Left ventricle myocardium inferior (tissue), 1 donor: Measurements from ENCODE around the gene CASTOR1. TPM values are rescaled to one million over a fixed set of nuclear protein-coding genes. Genes with fewer than 3 reads are reported as not detected.

Source experiments
- DNase-seq: peaks from one replicate; pipeline ENCODE4 v3.0.0-alpha.2; 2020
- H3K27ac ChIP-seq: fragments of 200-600 bp; replicated peaks from 2 replicates; pipeline ENCODE4 v1.8.0; 2021
- H3K27me3 ChIP-seq: fragments of 200-600 bp; 2 replicates; pipeline ENCODE4 v1.8.0; 2021; ENCODE audit warnings: low read depth
- H3K36me3 ChIP-seq: fragments of 200-600 bp; 2 replicates; pipeline ENCODE4 v1.8.0; 2021
- H3K4me1 ChIP-seq: fragments of 200-600 bp; 2 replicates; pipeline ENCODE4 v1.8.0; 2021
- H3K4me3 ChIP-seq: fragments of 200-600 bp; 2 replicates; pipeline ENCODE4 v1.8.0; 2021; ENCODE audit warnings: mild to moderate bottlenecking, moderate library complexity
- H3K9me3 ChIP-seq: fragments of 200-600 bp; replicated peaks from 2 replicates; pipeline ENCODE4 v1.8.0; 2021
- CTCF ChIP-seq: fragments of 200-600 bp; IDR thresholded peaks from 2 replicates; pipeline ENCODE4 v1.8.0; 2021; ENCODE audit warnings: antibody characterized with exemption, mild to moderate bottlenecking, borderline replicate concordance
- intact Hi-C: fragments of 100-400 bp; cut with micrococcal nuclease; formaldehyde crosslinking; loops from one replicate; pipeline ENCODE4 v1.11.0; 2022
- total RNA-seq: library from RNA; stranded (reverse); fragmentation: NEBNext Ultra II Directional; extraction: Animal tissue kit (Norgen Biotek cat#: 25700); gene quantifications from one replicate; pipeline ENCODE4 v1.2.1, GENCODE V29; 2021
- donor health status: DM: no; HTN: yes; CAD: no; lungs with severe emphysema.

CASTOR1 gene
- total RNA-seq, 1 donor from 2014 or later, result 6.5 TPM

GRCh38 chr22:30296833-30297232 is 7.5 kb upstream of the CASTOR1 start:
- DNase-seq, result no peak
- TF ChIP-seq CTCF, result no peak
- peak overlapping the region; percentile 87 for H3K27ac ChIP-seq
- no peaks in the 10 kb centered on the region for H3K27me3 ChIP-seq
- H3K36me3 ChIP-seq, result peaks cover 88% of the 10 kb centered on the region
- no peaks in the 10 kb centered on the region for H3K9me3 ChIP-seq
- intact Hi-C loops, result no loop called here
- peaks cover 52% of the 10 kb centered on the region for H3K4me1 ChIP-seq
- H3K4me3 ChIP-seq, result no peak overlapping the region

- no peak overlapping the region for H3K27ac ChIP-seq
- DNase-seq, result no peak
- peaks cover 52% of the 10 kb centered on the region for H3K4me1 ChIP-seq
- TF ChIP-seq CTCF, result no peak
- no peaks in the 10 kb centered on the region for H3K27me3 ChIP-seq
- intact Hi-C loops, result no loop called here
- no peaks in the 10 kb centered on the region for H3K9me3 ChIP-seq
- peaks cover 88% of the 10 kb centered on the region for H3K36me3 ChIP-seq
- H3K4me3 ChIP-seq, result no peak overlapping the region
Measured at GRCh38 chr22:30296324-30296723, 7.0 kb upstream of the CASTOR1 start.

- H3K4me1 ChIP-seq, result peaks cover 52% of the 10 kb centered on the region
- no peak overlapping the region for H3K4me3 ChIP-seq
- no peaks in the 10 kb centered on the region for H3K9me3 ChIP-seq
- peaks cover 82% of the 10 kb centered on the region for H3K36me3 ChIP-seq
- no peak for TF ChIP-seq CTCF
- H3K27ac ChIP-seq, result peak overlapping the region; percentile 23
- intact Hi-C loops, result no loop called here
- H3K27me3 ChIP-seq, result no peaks in the 10 kb centered on the region
- no peak for DNase-seq
Measured at GRCh38 chr22:30295576-30295975, 6.3 kb upstream of the CASTOR1 start.

GRCh38 chr22:30294830-30295229 is 5.5 kb upstream of the CASTOR1 start:
- Histone ChIP-seq H3K4me1 (peaks cover 53% of the 10 kb centered on the region), H3K4me3 (no peak overlapping the region), H3K27ac (peak overlapping the region; percentile 30), H3K27me3 (no peaks in the 10 kb centered on the region), H3K9me3 (no peaks in the 10 kb centered on the region), H3K36me3 (peaks cover 78% of the 10 kb centered on the region)
- intact Hi-C loops, result no loop called here
- no peak for DNase-seq
- TF ChIP-seq CTCF, result no peak

GRCh38 chr22:30294066-30294465 is 4.8 kb upstream of the CASTOR1 start:
- H3K36me3 ChIP-seq, result peaks cover 72% of the 10 kb centered on the region
- no peak for DNase-seq
- no peak for TF ChIP-seq CTCF
- H3K9me3 ChIP-seq, result no peaks in the 10 kb centered on the region
- H3K4me1 ChIP-seq, result peaks cover 50% of the 10 kb centered on the region
- H3K27ac ChIP-seq, result no peak overlapping the region
- no peak overlapping the region for H3K4me3 ChIP-seq
- intact Hi-C loops, result no loop called here
- no peaks in the 10 kb centered on the region for H3K27me3 ChIP-seq

- intact Hi-C loops, result no loop called here
- no peak for DNase-seq
- peaks cover 50% of the 10 kb centered on the region for H3K4me1 ChIP-seq
- peaks cover 62% of the 10 kb centered on the region for H3K36me3 ChIP-seq
- no peaks in the 10 kb centered on the region for H3K27me3 ChIP-seq
- H3K9me3 ChIP-seq, result no peaks in the 10 kb centered on the region
- TF ChIP-seq CTCF, result no peak
- peak overlapping the region; percentile 96 for H3K27ac ChIP-seq
- H3K4me3 ChIP-seq, result no peak overlapping the region
Measured at GRCh38 chr22:30293026-30293425, 3.7 kb upstream of the CASTOR1 start.
